HEK293 (cell line): ENCODE measurements around the gene OR5K4.

Experiments used
- CTCF ChIA-PET: fragments of 350-600 bp; formaldehyde crosslinking; extraction: SDS; loops from one replicate; lab custom pipeline; 2021; ENCODE audit warnings: antibody characterized with exemption; lab: Yijun Ruan, JAX
- POLR2A ChIA-PET: fragments of 300-600 bp; formaldehyde crosslinking; extraction: SDS; loops from one replicate; lab custom pipeline; 2020; ENCODE audit warnings: antibody characterized with exemption, inconsistent platforms; lab: Yijun Ruan, JAX
- H3K27ac ChIP-seq: fragments of 200-500 bp; sonication (Bioruptor generic); 2 replicates; pipeline ENCODE4 v1.5.1; 2014; ENCODE audit warnings: low read depth, low read length, control low read depth, inconsistent platforms; ENCODE audit errors: extremely low read depth
- H3K36me3 ChIP-seq, 2 experiments: fragments of 200-500 bp in 1 of 2; sonication (Bioruptor generic) in 1 of 2; 1 replicate in 1 of 2; 2 replicates in 1 of 2; pipeline ENCODE4 v1.5.1; 2014 to 2017; ENCODE audit warnings: inconsistent platforms in 2 of 2, low read length in 2 of 2; ENCODE audit not compliant: control insufficient read depth in 2 of 2, insufficient read depth in 1 of 2
- H3K4me1 ChIP-seq: fragments of 200-500 bp; sonication (Bioruptor generic); 2 replicates; pipeline ENCODE4 v1.5.1; 2014; ENCODE audit warnings: mild to moderate bottlenecking, low read length, inconsistent platforms; ENCODE audit not compliant: control insufficient read depth, insufficient read depth
- H3K4me3 ChIP-seq: 2 replicates; pipeline ENCODE4 v1.5.1; 2011; ENCODE audit warnings: low read depth, mild to moderate bottlenecking, control low read depth, low read length, moderate library complexity
- H3K9me3 ChIP-seq: fragments of 200-500 bp; sonication (Bioruptor generic); 2 replicates; pipeline ENCODE4 v1.5.1; 2014; ENCODE audit warnings: low read depth, low read length, inconsistent platforms; ENCODE audit not compliant: control insufficient read depth, insufficient read depth
- KLF9 ChIP-seq: fragments of 450-650 bp; formaldehyde crosslinking; IDR thresholded peaks from 2 replicates; pipeline ENCODE4 v1.5.1; 2016; ENCODE audit warnings: missing biosample characterization, missing genetic modification characterization, low read depth
- MEIS1 ChIP-seq: sonication (generic); formaldehyde crosslinking; IDR thresholded peaks from 2 replicates; pipeline ENCODE4 v1.8.1; 2022; ENCODE audit warnings: missing genetic modification reagents, mild to moderate bottlenecking, borderline replicate concordance
- OSR2 ChIP-seq: fragments of 450-650 bp; formaldehyde crosslinking; IDR thresholded peaks from 2 replicates; pipeline ENCODE4 v1.5.1; 2016; ENCODE audit warnings: missing biosample characterization, missing genetic modification characterization
- SETDB1 ChIP-seq: IDR thresholded peaks from one replicate; pipeline ENCODE4 v1.6.1; 2017; ENCODE audit warnings: mild to moderate bottlenecking, low read length, moderate library complexity, mixed read lengths; ENCODE audit not compliant: insufficient read length
- YY1 ChIP-seq: fragments of 450-650 bp; formaldehyde crosslinking; IDR thresholded peaks from 2 replicates; pipeline ENCODE4 v1.5.1; 2018; ENCODE audit warnings: missing biosample characterization, missing genetic modification characterization
- ZFHX2 ChIP-seq: fragments of 450-650 bp; formaldehyde crosslinking; conservative IDR thresholded peaks from 2 replicates; pipeline ENCODE4 v1.5.1; 2016; ENCODE audit warnings: missing biosample characterization, missing genetic modification characterization
- ZFP41 ChIP-seq: fragments of 450-650 bp; formaldehyde crosslinking; IDR thresholded peaks from 2 replicates; pipeline ENCODE4 v1.5.1; 2016; ENCODE audit warnings: missing biosample characterization, missing genetic modification characterization, borderline replicate concordance
- ZNF132 ChIP-seq: fragments of 450-650 bp; formaldehyde crosslinking; IDR thresholded peaks from 2 replicates; pipeline ENCODE4 v1.5.1; 2017; ENCODE audit warnings: missing biosample characterization, missing genetic modification characterization, borderline replicate concordance
- ZNF140 ChIP-seq: fragments of 450-650 bp; formaldehyde crosslinking; IDR thresholded peaks from 2 replicates; pipeline ENCODE4 v1.5.1; 2016; ENCODE audit warnings: missing biosample characterization, missing genetic modification characterization
- ZNF146 ChIP-seq: fragments of 450-650 bp; formaldehyde crosslinking; IDR thresholded peaks from 2 replicates; pipeline ENCODE4 v1.5.1; 2016; ENCODE audit warnings: missing biosample characterization, missing genetic modification characterization
- ZNF16 ChIP-seq: fragments of 450-650 bp; formaldehyde crosslinking; IDR thresholded peaks from 2 replicates; pipeline ENCODE4 v1.5.1; 2016; ENCODE audit warnings: low read depth, missing biosample characterization, missing genetic modification characterization
- ZNF239 ChIP-seq: fragments of 450-650 bp; formaldehyde crosslinking; IDR thresholded peaks from 2 replicates; pipeline ENCODE4 v1.5.1; 2016; ENCODE audit warnings: missing biosample characterization, missing genetic modification characterization
- ZNF341 ChIP-seq: fragments of 450-650 bp; formaldehyde crosslinking; IDR thresholded peaks from 2 replicates; pipeline ENCODE4; 2016; ENCODE audit warnings: low read depth, missing biosample characterization, missing genetic modification characterization
- ZNF362 ChIP-seq: fragments of 450-650 bp; formaldehyde crosslinking; IDR thresholded peaks from 2 replicates; pipeline ENCODE4 v1.5.1; 2016; ENCODE audit warnings: missing biosample characterization, missing genetic modification characterization
- ZNF366 ChIP-seq: fragments of 450-650 bp; formaldehyde crosslinking; conservative IDR thresholded peaks from 2 replicates; pipeline ENCODE4 v1.5.1; 2016; ENCODE audit warnings: missing biosample characterization, missing genetic modification characterization
- ZNF391 ChIP-seq: fragments of 450-650 bp; formaldehyde crosslinking; IDR thresholded peaks from 2 replicates; pipeline ENCODE4 v1.5.1; 2016; ENCODE audit warnings: low read depth, missing biosample characterization, missing genetic modification characterization, borderline replicate concordance
- ZNF394 ChIP-seq: fragments of 450-650 bp; formaldehyde crosslinking; IDR thresholded peaks from 2 replicates; pipeline ENCODE4 v1.5.1; 2016; ENCODE audit warnings: missing biosample characterization, missing genetic modification characterization, mild to moderate bottlenecking, moderate library complexity, borderline replicate concordance
- ZNF48 ChIP-seq: fragments of 450-650 bp; formaldehyde crosslinking; IDR thresholded peaks from 2 replicates; pipeline ENCODE4 v1.5.1; 2016; ENCODE audit warnings: missing biosample characterization, missing genetic modification characterization
- ZNF518A ChIP-seq: fragments of 450-650 bp; formaldehyde crosslinking; conservative IDR thresholded peaks from 2 replicates; pipeline ENCODE4 v1.5.1; 2016; ENCODE audit warnings: low read depth, missing biosample characterization, missing genetic modification characterization
- ZNF558 ChIP-seq: fragments of 450-650 bp; formaldehyde crosslinking; IDR thresholded peaks from 2 replicates; pipeline ENCODE4 v1.5.1; 2016; ENCODE audit warnings: missing biosample characterization, missing genetic modification characterization
- ZNF560 ChIP-seq: fragments of 450-650 bp; formaldehyde crosslinking; IDR thresholded peaks from 2 replicates; pipeline ENCODE4 v1.5.1; 2017; ENCODE audit warnings: missing biosample characterization, missing genetic modification characterization, borderline replicate concordance
- ZNF629 ChIP-seq: fragments of 450-650 bp; formaldehyde crosslinking; IDR thresholded peaks from 2 replicates; pipeline ENCODE4 v1.5.1; 2017; ENCODE audit warnings: missing biosample characterization, missing genetic modification characterization
- ZNF704 ChIP-seq: fragments of 450-650 bp; formaldehyde crosslinking; IDR thresholded peaks from 2 replicates; pipeline ENCODE4 v1.5.1; 2016; ENCODE audit warnings: missing biosample characterization, missing genetic modification characterization

Gene OR5K4

DNA sequence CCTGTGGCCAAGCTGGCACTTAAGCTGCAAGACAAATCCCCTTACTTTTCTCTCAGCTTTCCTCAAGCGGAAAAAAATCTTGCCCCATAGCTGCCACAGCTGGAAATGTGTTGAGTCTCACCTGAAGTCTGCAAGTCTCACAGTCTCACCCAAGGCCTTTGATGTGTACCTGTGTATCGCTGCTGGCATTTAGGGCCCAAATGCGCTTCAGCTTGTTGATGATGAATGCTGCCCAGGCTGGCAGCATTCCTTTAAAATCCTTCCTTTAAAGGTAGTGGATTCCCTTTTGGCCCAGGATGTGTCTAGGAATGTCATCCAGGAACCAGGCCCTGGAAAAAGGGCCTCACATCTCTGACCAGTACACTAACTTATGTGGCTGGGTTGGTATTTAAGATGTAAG is 7.0 kb downstream of the OR5K4 start:
- Histone ChIP-seq H3K27ac (no peak overlapping the region), H3K36me3 (no peaks in the 10 kb centered on the region), H3K9me3 (no peaks in the 10 kb centered on the region), H3K4me3 (no peak overlapping the region), H3K4me1 (no peaks in the 10 kb centered on the region)
- ChIA-PET POLR2A (no interaction called here), CTCF (interaction anchor here (0.6 kb wide), 1 partner anchor 38 kb away, joined by 3 read pairs; no protein-coding TSS in a partner anchor)
- TF ChIP-seq MEIS1 (CRISPR knock-in tag), result no peak
- no peak for TF ChIP-seq ZNF132 (tag by site-specific recombination)
- no peak for TF ChIP-seq ZNF140 (tag by site-specific recombination)
- TF ChIP-seq ZFP41 (tag by site-specific recombination), result no peak
- no peak for TF ChIP-seq ZFHX2 (tag by site-specific recombination)
- TF ChIP-seq, all 188 proteins: peak for 0

DNA sequence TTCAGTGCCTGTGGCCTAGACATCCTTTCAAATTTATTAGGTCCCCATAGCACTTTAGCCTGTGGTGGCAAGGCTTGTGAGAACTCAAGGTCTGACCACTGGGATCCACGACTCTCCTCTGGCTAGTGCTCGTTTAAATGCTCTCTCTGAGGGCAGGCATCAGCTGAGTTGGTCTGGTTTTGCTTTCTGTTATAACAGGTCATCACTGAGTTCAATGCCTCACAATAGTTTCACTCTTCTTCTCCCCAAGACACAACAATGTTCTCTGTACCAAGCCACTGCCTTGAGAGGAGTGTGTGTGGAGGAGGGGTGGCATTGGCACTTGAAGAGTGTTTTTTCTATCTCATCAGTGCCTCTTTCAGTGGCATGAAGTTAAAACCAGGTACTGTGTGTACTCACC is 7.6 kb downstream of the OR5K4 start:
- ChIA-PET CTCF (interaction anchor here (0.6 kb wide), 1 partner anchor 37 kb away, joined by 3 read pairs; no protein-coding TSS in a partner anchor), POLR2A (no interaction called here)
- Histone ChIP-seq H3K36me3 (no peaks in the 10 kb centered on the region), H3K4me1 (no peaks in the 10 kb centered on the region), H3K27ac (no peak overlapping the region), H3K4me3 (no peak overlapping the region), H3K9me3 (no peaks in the 10 kb centered on the region)
- no peak for TF ChIP-seq ZNF16 (tag by site-specific recombination)
- TF ChIP-seq ZNF239, result no peak
- TF ChIP-seq ZNF146 (tag by site-specific recombination), result no peak
- TF ChIP-seq SETDB1, result no peak
- no peak for TF ChIP-seq YY1 (tag by site-specific recombination)
- TF ChIP-seq ZNF391 (tag by site-specific recombination), result no peak
- TF ChIP-seq OSR2 (tag by site-specific recombination), result no peak

- CTCF ChIA-PET, result no interaction called here
- no peak overlapping the region for H3K4me3 ChIP-seq
- no peaks in the 10 kb centered on the region for H3K9me3 ChIP-seq
- POLR2A ChIA-PET, result no interaction called here
- H3K4me1 ChIP-seq, result no peaks in the 10 kb centered on the region
- no peak overlapping the region for H3K27ac ChIP-seq
- H3K36me3 ChIP-seq, result no peaks in the 10 kb centered on the region
- TF ChIP-seq ZNF16 (tag by site-specific recombination), result no peak
- TF ChIP-seq ZNF362 (tag by site-specific recombination), result no peak
- TF ChIP-seq KLF9, result no peak
- no peak for TF ChIP-seq ZNF394 (tag by site-specific recombination)
- TF ChIP-seq ZNF48 (tag by site-specific recombination), result no peak
- no peak for TF ChIP-seq ZNF704 (tag by site-specific recombination)
- TF ChIP-seq ZNF518A, result no peak
- no peak for TF ChIP-seq ZNF341 (tag by site-specific recombination)
- TF ChIP-seq ZNF629, result no peak
- no peak for TF ChIP-seq ZNF560 (tag by site-specific recombination)
- no peak for TF ChIP-seq ZNF558
- TF ChIP-seq ZNF366 (tag by site-specific recombination), result no peak
Observed at GRCh38 chr3:98367464-98368246, 14.0 kb downstream of the OR5K4 start.
